SKM-1 treated with dmso at 0.1 percent for 144 hours (cell line): ENCODE results near the gene MPZ.
A peak's percentile ranks its signal among the peaks of the same experiment; 100 is the strongest.
"Not testable (repeated sequence)": the region's sequence is repeated elsewhere in the genome, so short reads cannot be mapped to it uniquely, and the experiment has no call there.

ENCODE experiments used
- DNase-seq: peaks from one replicate; lab custom pipeline; 2025; ENCODE audit not compliant: unreplicated experiment; lab: John Stamatoyannopoulos, UW

MPZ gene

DNA sequence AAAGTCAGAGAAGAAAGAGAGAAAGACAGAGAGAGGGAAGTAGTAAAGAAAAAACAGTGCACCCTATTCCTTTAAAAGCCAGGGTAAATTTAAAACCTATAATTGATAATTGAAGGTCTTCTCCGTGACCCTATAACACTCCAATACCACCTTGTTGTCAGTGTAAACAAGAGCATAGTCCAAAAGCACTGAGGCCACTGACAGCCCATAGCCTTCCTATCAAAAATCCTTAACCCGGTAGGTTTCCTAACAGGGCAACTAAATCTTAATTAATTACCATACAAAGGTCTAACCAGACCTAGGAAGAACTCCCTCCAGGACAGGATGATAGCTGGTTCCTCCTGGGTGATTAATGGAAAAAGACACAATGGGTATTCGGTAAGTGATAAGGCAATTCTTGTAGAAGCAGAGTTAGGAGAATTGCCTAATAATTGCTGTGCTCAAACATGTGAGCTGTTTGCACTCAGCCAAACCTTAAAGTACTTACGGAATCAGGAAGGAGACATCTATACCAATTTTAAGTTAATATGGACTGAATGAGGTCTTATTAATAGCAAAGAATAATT is 53.7 kb downstream of the MPZ start:
- not testable (repeated sequence) for DNase-seq

DNA sequence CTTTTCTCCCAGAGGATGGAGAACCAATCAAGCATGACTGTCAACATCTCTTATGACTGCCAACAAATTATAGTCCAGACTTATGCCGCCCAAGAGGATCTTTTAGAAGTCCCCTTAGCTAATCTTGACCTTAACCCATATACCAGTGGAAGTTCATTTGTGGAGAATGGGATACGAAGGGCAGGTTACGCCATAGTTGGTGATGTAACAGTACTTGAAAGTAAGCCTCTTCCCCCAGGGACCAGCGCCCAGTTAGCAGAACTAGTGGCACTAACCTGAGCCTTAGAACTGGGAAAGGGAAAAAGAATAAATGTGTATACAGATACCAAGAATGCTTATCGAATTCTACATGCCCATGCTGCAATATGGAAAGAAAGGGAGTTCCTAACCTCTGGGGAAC is 54.5 kb downstream of the MPZ start:
- peak; percentile 21 for DNase-seq
